NCI-H1694 (cell line): ENCODE results near the gene FRG2.
"Not testable (repeated sequence)": the region's sequence is repeated elsewhere in the genome, so short reads cannot be mapped to it uniquely, and the experiment has no call there.

Source experiments
- DNase-seq: peaks from one replicate; lab custom pipeline; 2025; lab: John Stamatoyannopoulos, UW

FRG2 gene

GRCh38 chr4:190016369-190017289, 10.4 kb downstream of the FRG2 start:
- no peak for DNase-seq

DNA sequence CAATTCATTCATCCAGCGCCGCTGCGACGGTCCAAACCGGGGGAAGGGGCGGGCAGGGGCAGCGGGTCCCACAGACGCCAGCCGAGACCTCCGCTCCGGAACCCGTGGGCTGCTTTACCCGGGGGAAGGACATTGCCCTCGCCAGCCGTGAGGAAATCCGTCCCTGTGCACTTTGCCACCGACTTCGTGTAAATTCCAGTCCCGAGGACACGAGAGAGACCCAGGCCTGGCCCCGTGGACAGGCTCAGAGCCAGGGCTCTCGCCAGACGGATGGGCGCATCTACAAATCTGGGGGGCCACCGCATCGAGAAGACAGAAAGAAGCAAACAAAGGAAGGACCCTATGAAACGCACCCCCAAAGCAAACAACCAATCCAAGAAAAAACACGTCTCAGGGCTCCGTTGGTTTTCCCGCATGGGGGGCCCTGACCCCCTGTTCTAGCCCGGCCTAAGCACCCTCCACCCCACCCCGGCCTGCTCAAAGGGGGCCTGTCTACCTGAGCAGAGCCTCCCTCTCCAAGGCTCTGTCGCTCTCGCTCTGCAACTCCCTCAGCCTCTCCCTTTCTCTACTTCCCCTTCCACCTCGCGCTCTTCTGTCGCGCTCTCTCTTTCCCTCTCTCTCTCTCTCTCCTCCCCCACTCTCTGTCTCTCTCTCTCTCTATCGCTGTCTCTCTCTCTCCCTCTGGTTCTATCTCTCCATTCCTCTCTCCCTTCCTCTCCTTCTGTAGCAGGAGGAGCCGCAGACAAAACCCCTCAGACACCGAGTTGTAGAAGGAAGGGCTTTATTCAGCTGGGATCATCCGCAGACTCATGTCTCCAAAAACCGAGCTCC, 11.3 kb downstream of the FRG2 start:
- no peak for DNase-seq

GRCh38 chr4:190014771-190015537, 12.1 kb downstream of the FRG2 start:
- no peak for DNase-seq

DNA sequence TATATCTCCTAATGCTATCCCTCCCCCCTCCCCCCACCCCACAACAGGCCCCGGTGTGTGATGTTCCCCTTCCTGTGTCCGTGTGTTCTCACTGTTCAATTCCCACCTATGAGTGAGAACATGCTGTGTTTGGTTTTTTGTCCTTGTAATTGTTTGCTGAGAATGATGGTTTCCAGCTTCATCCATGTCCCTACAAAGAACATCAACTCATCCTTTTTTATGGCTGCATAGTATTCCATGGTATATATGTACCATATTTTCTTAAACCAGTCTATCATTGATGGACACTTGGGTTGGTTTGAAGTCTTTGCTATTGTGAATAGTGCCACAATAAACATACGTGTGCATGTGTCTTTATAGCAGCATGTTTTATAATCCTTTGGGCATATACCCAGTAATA, 37.1 kb downstream of the FRG2 start:
- DNase-seq: not testable (repeated sequence)

GRCh38 chr4:189988877-189989431, 38.1 kb downstream of the FRG2 start:
- DNase-seq: no peak

DNA sequence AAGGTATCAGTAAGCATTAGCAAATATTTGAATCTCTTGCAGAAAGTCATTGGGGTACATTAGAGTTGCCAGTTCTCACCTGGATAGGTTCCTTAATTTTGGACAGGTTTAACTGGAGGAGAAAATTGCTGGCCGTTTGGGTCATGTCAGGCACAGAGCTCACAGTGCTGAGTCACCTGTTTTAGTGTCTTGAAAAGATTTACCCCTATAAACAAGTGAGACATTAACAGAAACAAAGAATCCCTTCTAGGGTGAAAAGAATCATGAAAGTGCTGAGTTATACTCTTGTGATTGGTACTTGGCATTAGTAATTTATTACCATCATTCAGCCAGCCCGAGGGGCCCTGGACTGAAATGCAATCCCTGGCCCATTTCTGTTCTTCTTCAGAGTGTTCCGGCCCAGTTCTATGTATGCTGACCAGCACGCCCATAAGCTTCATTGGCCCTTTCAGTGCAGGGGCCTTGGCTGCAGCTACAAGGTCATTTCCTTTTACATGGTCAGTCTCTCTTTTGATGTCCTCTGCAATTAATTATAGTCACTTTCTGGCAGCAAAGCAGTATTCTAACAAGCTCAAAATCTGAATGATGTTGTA, 41.3 kb downstream of the FRG2 start:
- not testable (repeated sequence) for DNase-seq

DNA sequence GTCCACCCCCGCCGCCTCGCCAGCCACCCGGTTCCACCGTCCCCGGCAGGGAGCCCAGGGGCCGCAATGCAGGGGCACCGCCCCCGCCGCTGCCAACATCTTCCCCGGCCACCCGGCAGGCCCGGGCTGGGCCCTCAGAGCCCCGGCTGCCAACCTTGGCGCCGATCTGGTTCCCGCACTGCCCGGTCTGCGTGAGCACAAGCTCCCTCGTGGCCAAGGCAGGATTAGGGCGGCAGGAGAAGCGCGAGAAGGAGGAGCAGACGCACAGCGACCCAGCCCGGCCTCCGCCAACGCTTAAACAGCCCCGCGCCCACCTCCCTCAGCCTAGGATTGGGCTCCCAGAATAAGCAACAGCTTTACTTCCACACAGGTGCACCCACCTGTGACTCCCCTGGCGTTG, 42.4 kb downstream of the FRG2 start:
- not testable (repeated sequence) for DNase-seq

- not testable (repeated sequence) for DNase-seq
Measured at GRCh38 chr4:189983916-189984526, 43.0 kb downstream of the FRG2 start.

- no peak for DNase-seq
Measured at GRCh38 chr4:189981970-189982369, 45.1 kb downstream of the FRG2 start.

- DNase-seq: not testable (repeated sequence)
Measured at GRCh38 chr4:189980292-189980691, 46.8 kb downstream of the FRG2 start.

DNA sequence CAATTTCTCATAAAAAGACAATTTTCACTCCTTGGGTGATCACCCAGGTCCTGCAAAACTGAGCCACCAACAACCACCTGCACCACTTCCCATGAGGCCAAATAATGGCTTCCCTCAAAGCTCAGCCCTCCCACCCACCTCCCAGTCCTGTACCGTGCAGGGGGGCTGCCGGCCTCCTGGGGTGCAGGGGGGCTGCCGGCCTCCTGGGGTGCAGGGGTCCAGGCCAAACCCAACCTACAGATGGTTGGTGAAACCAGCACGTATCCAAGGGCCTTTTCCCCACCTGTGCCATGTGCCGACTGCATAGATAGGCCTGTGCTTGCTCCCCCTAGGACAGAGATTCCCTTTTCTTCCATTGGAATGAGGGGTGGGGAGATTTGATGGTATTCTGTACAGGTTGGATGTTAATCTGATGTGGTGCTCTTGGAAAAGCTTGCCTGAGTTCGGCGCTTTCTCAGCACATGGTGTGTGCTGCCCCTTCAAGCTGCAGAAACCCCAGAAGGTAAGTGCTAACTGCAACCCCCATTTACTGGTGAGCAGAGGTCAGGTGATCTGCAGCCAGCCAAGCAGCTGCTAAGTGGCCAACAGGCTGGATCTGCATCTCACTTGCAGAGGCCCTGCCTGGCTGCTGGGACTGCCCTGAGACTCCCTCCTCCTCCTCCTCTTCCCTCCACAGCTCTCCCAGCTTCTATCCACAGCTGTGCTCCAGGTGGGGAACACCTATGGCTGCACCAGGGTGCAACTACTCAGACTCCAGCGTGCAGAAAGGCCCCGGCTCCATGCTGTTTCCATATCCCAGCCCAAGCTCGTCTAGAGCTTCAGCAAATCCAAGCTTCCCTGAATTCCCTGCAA, 47.6 kb downstream of the FRG2 start:
- no peak for DNase-seq
